ENCODE data around the gene ADARB1.

The ADARB1 gene

GRCh38 chr21:45246386-45247320 lies 172.3 kb downstream of the ADARB1 start:
- H3K27me3 ChIP-seq (ENCODE audit: insufficient read depth, low read length) = no peaks in the 10 kb centered on the region
- no peak overlapping the region for H3K4me3 ChIP-seq (ENCODE audit: low read length)
- H2AFZ ChIP-seq (ENCODE audit: low read depth, low read length) = no peak overlapping the region
- H3K9me3 ChIP-seq (ENCODE audit: low read length) = peaks cover 2% of the 10 kb centered on the region
- no peaks in the 10 kb centered on the region for H3K4me1 ChIP-seq (ENCODE audit: insufficient read depth, low read length)
- H3K36me3 ChIP-seq (ENCODE audit: insufficient read depth, low read length) = no peaks in the 10 kb centered on the region

DNA sequence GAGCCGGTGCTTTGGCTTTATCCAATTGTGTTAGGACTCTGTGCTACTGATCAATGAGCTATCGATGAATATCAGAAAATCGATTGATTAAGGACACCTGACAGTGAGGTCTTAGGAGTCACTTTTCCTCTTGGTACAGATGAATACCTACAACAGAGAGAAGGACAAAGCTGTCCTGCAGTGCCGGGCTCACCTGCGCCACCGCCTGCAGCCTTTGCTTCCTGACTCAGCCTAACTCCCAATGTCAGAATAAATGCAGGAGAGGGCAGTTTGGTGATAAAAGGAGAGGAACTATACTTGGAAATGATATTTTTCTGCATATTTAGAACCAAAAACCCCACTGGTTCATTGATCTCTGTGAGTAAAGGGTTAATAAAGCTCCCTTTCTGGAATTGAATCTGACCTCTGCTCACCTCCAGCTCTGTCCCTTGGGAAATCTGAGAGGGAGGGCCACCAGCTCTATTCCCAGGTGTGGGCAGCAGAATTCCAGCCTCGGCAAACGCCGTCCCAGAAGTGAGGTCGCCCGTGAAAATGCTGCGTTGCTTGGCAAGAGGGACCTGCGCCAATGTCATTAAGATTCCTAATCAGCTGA lies 174.0 kb downstream of the ADARB1 start:
- Histone ChIP-seq H3K27me3 (ENCODE audit: insufficient read depth, low read length) (no peaks in the 10 kb centered on the region), H2AFZ (ENCODE audit: low read depth, low read length) (no peak overlapping the region), H3K4me3 (ENCODE audit: low read length) (no peak overlapping the region), H3K36me3 (ENCODE audit: insufficient read depth, low read length) (no peaks in the 10 kb centered on the region), H3K4me1 (ENCODE audit: insufficient read depth, low read length) (no peaks in the 10 kb centered on the region), H3K9me3 (ENCODE audit: low read length) (peaks cover 6% of the 10 kb centered on the region)

DNA sequence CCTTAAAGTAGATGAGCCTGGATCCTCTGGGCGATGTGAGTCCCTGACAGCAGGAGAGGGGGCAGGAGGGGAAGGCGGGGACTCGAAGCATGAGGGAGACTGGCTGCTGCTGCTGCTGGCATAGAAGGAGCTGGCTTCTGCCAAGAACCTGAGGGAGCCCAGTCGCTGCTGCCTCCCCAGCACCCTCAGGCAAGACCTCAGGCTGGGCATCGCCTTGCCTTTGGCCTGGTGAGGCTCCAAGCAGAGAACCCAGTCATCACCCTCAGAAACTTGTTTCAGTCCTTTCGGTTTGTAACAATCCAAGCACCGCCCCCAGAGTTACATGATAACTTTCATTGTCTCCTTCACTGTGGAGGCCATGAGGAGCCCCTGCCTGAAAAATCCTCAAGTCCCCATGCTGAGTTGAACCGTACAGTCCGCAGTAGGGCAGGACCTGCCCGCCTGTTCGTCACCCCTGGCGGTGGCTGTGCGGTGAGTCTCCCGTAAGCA lies 174.6 kb downstream of the ADARB1 start:
- Histone ChIP-seq H3K9me3 (ENCODE audit: low read length) (peaks cover 6% of the 10 kb centered on the region), H2AFZ (ENCODE audit: low read depth, low read length) (no peak overlapping the region), H3K4me1 (ENCODE audit: insufficient read depth, low read length) (no peaks in the 10 kb centered on the region), H3K4me3 (ENCODE audit: low read length) (no peak overlapping the region), H3K27me3 (ENCODE audit: insufficient read depth, low read length) (no peaks in the 10 kb centered on the region), H3K36me3 (ENCODE audit: insufficient read depth, low read length) (no peaks in the 10 kb centered on the region)

GRCh38 chr21:45249626-45250025 lies 175.2 kb downstream of the ADARB1 start:
- Histone ChIP-seq H3K36me3 (ENCODE audit: insufficient read depth, low read length) (no peaks in the 10 kb centered on the region), H2AFZ (ENCODE audit: low read depth, low read length) (no peak overlapping the region), H3K4me3 (ENCODE audit: low read length) (no peak overlapping the region), H3K9me3 (ENCODE audit: low read length) (peaks cover 6% of the 10 kb centered on the region), H3K27me3 (ENCODE audit: insufficient read depth, low read length) (no peaks in the 10 kb centered on the region), H3K4me1 (ENCODE audit: insufficient read depth, low read length) (no peaks in the 10 kb centered on the region)

DNA sequence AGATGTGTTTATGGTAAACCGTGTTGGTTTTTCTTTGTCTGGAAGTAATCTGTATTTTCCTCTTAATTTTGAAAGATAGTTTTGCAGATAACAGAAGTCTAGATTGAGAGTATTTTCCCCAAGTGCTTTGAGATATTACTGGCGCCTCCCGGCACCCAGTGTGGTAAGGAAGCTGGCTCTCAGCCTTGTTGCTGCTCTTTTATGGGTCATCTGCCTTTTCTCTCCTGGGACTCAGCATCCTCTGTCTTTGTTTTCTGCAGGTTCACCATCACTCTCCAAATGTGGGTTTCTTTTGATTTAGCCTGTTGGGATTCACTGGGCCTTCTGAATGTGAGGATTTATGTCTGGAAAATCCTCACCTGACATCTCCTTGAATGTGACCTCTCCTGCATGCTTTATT lies 175.9 kb downstream of the ADARB1 start:
- Histone ChIP-seq H3K4me3 (ENCODE audit: low read length) (no peak overlapping the region), H3K27me3 (ENCODE audit: insufficient read depth, low read length) (no peaks in the 10 kb centered on the region), H3K36me3 (ENCODE audit: insufficient read depth, low read length) (no peaks in the 10 kb centered on the region), H3K4me1 (ENCODE audit: insufficient read depth, low read length) (no peaks in the 10 kb centered on the region), H3K9me3 (ENCODE audit: low read length) (peaks cover 6% of the 10 kb centered on the region), H2AFZ (ENCODE audit: low read depth, low read length) (no peak overlapping the region)

DNA sequence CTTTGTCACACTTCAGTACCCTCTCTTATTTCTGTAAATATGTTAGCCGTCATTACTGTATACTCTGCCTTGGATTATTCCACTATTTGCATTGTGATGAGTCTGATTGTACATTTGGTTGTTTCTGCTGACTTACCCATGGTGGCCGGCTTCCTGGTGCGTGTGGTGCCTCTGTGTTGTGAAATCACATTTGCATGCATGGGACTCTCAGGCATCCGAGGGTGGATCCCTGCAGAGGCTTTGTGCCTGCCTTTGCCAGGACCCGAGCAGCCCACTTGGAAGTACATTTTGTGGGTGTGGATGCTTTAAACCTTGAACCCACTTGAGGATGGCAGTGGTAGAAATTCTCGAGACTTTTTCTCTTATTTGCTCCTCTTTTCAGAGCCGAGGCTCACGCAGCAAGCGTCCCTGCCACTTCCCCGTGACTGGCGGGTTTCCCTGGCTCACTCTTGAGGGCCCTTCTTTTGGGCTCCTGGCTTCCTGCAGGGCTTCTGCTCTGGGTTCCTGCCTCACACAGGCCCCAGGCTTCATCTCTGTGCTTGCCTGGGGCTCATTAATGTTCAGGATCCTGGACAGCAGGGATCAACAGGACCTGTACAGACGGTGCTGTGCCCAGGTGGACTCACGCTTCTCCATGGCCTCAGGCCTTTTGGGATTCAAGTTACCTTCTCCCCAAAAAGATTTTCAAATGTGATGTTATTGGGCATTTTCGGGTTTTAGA lies 176.7 kb downstream of the ADARB1 start:
- Histone ChIP-seq H3K4me1 (ENCODE audit: insufficient read depth, low read length) (no peaks in the 10 kb centered on the region), H2AFZ (ENCODE audit: low read depth, low read length) (no peak overlapping the region), H3K36me3 (ENCODE audit: insufficient read depth, low read length) (no peaks in the 10 kb centered on the region), H3K4me3 (ENCODE audit: low read length) (no peak overlapping the region), H3K27me3 (ENCODE audit: insufficient read depth, low read length) (no peaks in the 10 kb centered on the region), H3K9me3 (ENCODE audit: low read length) (peaks cover 6% of the 10 kb centered on the region)

DNA sequence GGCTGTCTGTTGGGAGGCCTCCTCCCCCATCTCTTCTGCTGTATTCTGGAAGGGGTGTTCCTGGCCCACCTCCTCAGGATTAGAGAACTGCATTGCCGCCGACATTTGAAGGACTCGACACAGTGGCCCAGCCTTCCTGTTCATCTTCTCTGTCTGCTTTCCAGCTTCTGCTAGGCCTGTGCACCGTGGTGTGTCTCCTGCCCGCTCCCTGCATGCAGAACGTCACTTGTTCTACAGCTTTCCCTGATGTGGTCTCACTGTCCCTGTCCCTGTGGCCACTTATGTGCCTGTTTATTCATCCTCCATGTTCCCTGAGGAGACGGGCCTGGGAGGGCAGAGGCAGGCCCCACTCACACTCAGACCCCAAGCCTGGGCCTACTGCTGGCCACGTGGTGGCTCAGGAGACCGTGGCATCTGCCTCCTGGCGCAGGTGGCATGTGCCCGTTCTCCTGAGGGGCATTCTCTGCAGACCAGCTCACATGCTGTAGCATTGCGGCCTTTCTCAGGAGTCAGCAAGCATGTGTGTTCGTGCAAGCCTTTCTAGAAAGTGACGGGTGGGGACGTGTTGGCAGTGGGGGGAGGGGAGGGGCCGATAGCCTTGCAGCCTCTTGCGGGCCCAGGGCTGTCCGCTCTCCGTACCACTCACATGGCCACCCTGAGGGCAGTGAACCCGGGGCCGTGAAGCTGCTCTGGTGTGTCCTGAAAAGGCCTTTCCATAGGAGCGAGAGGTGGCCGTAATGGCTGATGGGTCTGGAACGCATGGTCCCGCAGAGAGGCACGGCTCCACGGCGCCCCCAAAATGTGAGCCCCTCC lies 177.5 kb downstream of the ADARB1 start:
- no peak overlapping the region for H2AFZ ChIP-seq (ENCODE audit: low read depth, low read length)
- no peaks in the 10 kb centered on the region for H3K36me3 ChIP-seq (ENCODE audit: insufficient read depth, low read length)
- peaks cover 3% of the 10 kb centered on the region for H3K4me1 ChIP-seq (ENCODE audit: insufficient read depth, low read length)
- peaks cover 6% of the 10 kb centered on the region for H3K9me3 ChIP-seq (ENCODE audit: low read length)
- no peaks in the 10 kb centered on the region for H3K27me3 ChIP-seq (ENCODE audit: insufficient read depth, low read length)
- no peak overlapping the region for H3K4me3 ChIP-seq (ENCODE audit: low read length)

- Histone ChIP-seq H3K4me1 (ENCODE audit: insufficient read depth, low read length) (peaks cover 8% of the 10 kb centered on the region), H3K4me3 (ENCODE audit: low read length) (no peak overlapping the region), H3K9me3 (ENCODE audit: low read length) (peaks cover 6% of the 10 kb centered on the region), H3K27me3 (ENCODE audit: insufficient read depth, low read length) (no peaks in the 10 kb centered on the region), H2AFZ (ENCODE audit: low read depth, low read length) (no peak overlapping the region), H3K36me3 (ENCODE audit: insufficient read depth, low read length) (no peaks in the 10 kb centered on the region)
These were observed 178.1 kb downstream of the ADARB1 start for GRCh38 chr21:45252448-45252925.

- H3K36me3 ChIP-seq (ENCODE audit: insufficient read depth, low read length) = no peaks in the 10 kb centered on the region
- no peaks in the 10 kb centered on the region for H3K27me3 ChIP-seq (ENCODE audit: insufficient read depth, low read length)
- H3K4me3 ChIP-seq (ENCODE audit: low read length) = no peak overlapping the region
- H2AFZ ChIP-seq (ENCODE audit: low read depth, low read length) = no peak overlapping the region
- H3K9me3 ChIP-seq (ENCODE audit: low read length) = peaks cover 6% of the 10 kb centered on the region
- peaks cover 8% of the 10 kb centered on the region for H3K4me1 ChIP-seq (ENCODE audit: insufficient read depth, low read length)
These were observed 178.8 kb downstream of the ADARB1 start for GRCh38 chr21:45253180-45253579.

GRCh38 chr21:45253633-45254459 lies 179.5 kb downstream of the ADARB1 start:
- H3K4me1 ChIP-seq (ENCODE audit: insufficient read depth, low read length) = peaks cover 8% of the 10 kb centered on the region
- no peak overlapping the region for H3K4me3 ChIP-seq (ENCODE audit: low read length)
- no peak overlapping the region for H2AFZ ChIP-seq (ENCODE audit: low read depth, low read length)
- no peaks in the 10 kb centered on the region for H3K36me3 ChIP-seq (ENCODE audit: insufficient read depth, low read length)
- peaks cover 6% of the 10 kb centered on the region for H3K9me3 ChIP-seq (ENCODE audit: low read length)
- no peaks in the 10 kb centered on the region for H3K27me3 ChIP-seq (ENCODE audit: insufficient read depth, low read length)

DNA sequence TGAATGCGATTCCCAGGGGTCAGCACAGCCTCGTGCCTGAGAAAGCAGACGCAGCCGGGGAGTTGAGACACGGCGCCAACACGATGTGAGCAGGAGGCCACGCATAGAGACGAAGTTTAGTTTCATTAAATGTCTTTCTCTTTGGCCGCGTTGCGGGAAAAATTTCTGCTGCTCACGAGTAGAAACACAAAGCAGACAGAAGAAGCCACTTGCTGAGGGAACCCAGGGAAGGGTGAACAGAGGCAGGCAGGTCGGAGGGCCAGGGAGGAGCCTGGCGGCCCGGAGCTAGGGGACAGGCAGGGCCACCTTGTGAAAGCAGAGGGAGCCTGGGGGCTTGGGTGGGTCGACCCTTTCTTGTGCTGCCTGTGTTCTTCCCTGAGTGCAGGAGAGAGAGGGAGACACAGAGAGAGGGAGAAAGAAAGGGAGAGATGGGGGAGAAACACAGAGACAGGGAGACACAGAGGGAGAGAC lies 180.1 kb downstream of the ADARB1 start:
- Histone ChIP-seq H3K27me3 (ENCODE audit: insufficient read depth, low read length) (no peaks in the 10 kb centered on the region), H3K36me3 (ENCODE audit: insufficient read depth, low read length) (no peaks in the 10 kb centered on the region), H3K4me1 (ENCODE audit: insufficient read depth, low read length) (peaks cover 8% of the 10 kb centered on the region), H3K4me3 (ENCODE audit: low read length) (no peak overlapping the region), H2AFZ (ENCODE audit: low read depth, low read length) (no peak overlapping the region), H3K9me3 (ENCODE audit: low read length) (peaks cover 6% of the 10 kb centered on the region)
